Hepatocyte (in vitro differentiated cells): ENCODE data around the gene GUCY2F.

Experiments used
- CTCF ChIP-seq: fragments of 200-600 bp; sonication (generic); IDR thresholded peaks from 2 replicates; pipeline ENCODE4 v1.5.1; 2016; ENCODE audit warnings: antibody characterized with exemption, mild to moderate bottlenecking; ENCODE audit not compliant: poor library complexity
- EZH2phosphoT487 ChIP-seq: fragments of 200-600 bp; sonication (generic); IDR thresholded peaks from one replicate; pipeline ENCODE4 v1.6.1; 2018; ENCODE audit warnings: antibody characterized with exemption, mild to moderate bottlenecking, low read depth, moderate library complexity; ENCODE audit not compliant: unreplicated experiment, severe bottlenecking

GRCh38 chrX:109508915-109509314 is 27.0 kb upstream of the GUCY2F start:
- no peak for TF ChIP-seq CTCF
- no peak for TF ChIP-seq EZH2phosphoT487
